HFFc6 (cell line): ENCODE measurements around the gene DDX60. TPM values are rescaled to one million over a fixed set of nuclear protein-coding genes. Genes with fewer than 3 reads are reported as not detected.
"Not testable (repeated sequence)": the region's sequence is repeated elsewhere in the genome, so short reads cannot be mapped to it uniquely, and the experiment has no call there.

ENCODE experiments used
- DNase-seq: peaks from one replicate; pipeline ENCODE4 v3.0.0-alpha.2; 2018
- H3K27ac Mint-ChIP-seq: 2 replicates; pipeline ENCODE4 v1.8.0; 2020; ENCODE audit warnings: mild to moderate bottlenecking, mixed read lengths
- H3K27me3 Mint-ChIP-seq: 2 replicates; pipeline ENCODE4 v1.8.0; 2021; ENCODE audit warnings: mild to moderate bottlenecking, moderate library complexity, mixed read lengths; ENCODE audit not compliant: insufficient read depth
- H3K36me3 Mint-ChIP-seq: 2 replicates; pipeline ENCODE4 v1.8.0; 2021; ENCODE audit warnings: low read depth, mixed read lengths
- H3K4me1 Mint-ChIP-seq: 2 replicates; pipeline ENCODE4 v1.8.0; 2020; ENCODE audit warnings: low read depth, mixed read lengths
- H3K4me3 Mint-ChIP-seq: 2 replicates; pipeline ENCODE4 v1.8.0; 2020; ENCODE audit warnings: mild to moderate bottlenecking, moderate library complexity, mixed read lengths
- H3K9me3 Mint-ChIP-seq: 2 replicates; pipeline ENCODE4 v1.8.0; 2020; ENCODE audit warnings: mild to moderate bottlenecking, mixed read lengths
- total RNA-seq, 6 experiments: library from RNA; stranded (reverse); fragmentation: NEBNext Ultra II Directional; extraction: Animal tissue kit (Norgen Biotek cat#: 25700); gene quantifications; 2 replicates in 1 of 6; 3 replicates in 5 of 6; pipeline ENCODE4 v1.2.3, GENCODE V29; 2021
- TF ChIP-seq, protein P1 (sequence below): fragments of 200-600 bp; sonication (generic); IDR thresholded peaks from 2 replicates; pipeline ENCODE4 v1.5.0; 2021; ENCODE audit warnings: antibody characterized with exemption, mild to moderate bottlenecking

The DDX60 gene
- total RNA-seq, 6 experiments from 2014 or later, result 3.4 to 8.2 (median 5.6) TPM

DNA sequence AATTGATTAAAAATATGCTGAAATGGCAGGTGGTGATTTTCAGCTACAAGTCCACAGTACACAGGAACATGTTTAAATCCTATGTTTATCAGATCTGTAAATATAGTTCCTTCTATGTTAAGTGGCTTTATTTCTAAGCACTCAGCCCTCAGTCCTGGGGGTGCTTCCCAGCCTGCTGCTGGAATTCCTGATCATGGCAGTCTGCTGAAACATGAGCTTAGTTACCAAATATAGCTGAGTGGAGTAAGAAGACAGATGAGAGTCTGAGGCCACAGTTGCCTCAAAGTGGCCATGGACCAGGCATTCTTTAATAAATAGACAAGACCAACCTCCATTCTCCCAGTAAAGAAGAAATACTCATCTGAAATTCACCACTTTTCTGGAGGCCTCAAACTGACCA is 17.1 kb upstream of the DDX60 start:
- H3K4me1 Mint-ChIP-seq, result no peaks in the 10 kb centered on the region
- H3K4me3 Mint-ChIP-seq, result no peak overlapping the region
- H3K36me3 Mint-ChIP-seq, result no peaks in the 10 kb centered on the region
- TF ChIP-seq, protein P1, sequence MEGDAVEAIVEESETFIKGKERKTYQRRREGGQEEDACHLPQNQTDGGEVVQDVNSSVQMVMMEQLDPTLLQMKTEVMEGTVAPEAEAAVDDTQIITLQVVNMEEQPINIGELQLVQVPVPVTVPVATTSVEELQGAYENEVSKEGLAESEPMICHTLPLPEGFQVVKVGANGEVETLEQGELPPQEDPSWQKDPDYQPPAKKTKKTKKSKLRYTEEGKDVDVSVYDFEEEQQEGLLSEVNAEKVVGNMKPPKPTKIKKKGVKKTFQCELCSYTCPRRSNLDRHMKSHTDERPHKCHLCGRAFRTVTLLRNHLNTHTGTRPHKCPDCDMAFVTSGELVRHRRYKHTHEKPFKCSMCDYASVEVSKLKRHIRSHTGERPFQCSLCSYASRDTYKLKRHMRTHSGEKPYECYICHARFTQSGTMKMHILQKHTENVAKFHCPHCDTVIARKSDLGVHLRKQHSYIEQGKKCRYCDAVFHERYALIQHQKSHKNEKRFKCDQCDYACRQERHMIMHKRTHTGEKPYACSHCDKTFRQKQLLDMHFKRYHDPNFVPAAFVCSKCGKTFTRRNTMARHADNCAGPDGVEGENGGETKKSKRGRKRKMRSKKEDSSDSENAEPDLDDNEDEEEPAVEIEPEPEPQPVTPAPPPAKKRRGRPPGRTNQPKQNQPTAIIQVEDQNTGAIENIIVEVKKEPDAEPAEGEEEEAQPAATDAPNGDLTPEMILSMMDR, result no peak
- DNase-seq, result no peak
- H3K9me3 Mint-ChIP-seq, result no peaks in the 10 kb centered on the region
- no peaks in the 10 kb centered on the region for H3K27me3 Mint-ChIP-seq
- H3K27ac Mint-ChIP-seq, result no peak overlapping the region

DNA sequence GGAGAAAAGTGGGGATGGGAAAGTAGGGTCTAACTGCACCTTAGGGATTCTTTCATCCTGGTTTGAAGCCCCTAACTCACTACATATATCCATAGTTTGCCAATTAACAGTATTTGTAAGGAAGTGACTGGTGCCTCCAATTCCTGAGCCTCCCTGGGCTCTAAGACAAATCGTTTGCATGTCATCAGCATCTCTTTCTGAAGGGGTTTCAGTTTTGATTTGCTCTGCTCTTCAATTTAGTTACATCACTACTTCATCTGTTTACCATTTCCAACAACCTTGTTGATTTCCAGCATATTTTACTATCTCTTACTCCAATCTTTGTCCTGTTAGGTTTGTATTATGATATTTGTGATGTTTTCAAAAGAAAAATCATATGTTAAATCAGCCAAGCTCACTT is 15.5 kb upstream of the DDX60 start:
- H3K4me1 Mint-ChIP-seq, result no peaks in the 10 kb centered on the region
- no peaks in the 10 kb centered on the region for H3K27me3 Mint-ChIP-seq
- TF ChIP-seq, protein P1, result no peak
- H3K27ac Mint-ChIP-seq, result no peak overlapping the region
- no peaks in the 10 kb centered on the region for H3K9me3 Mint-ChIP-seq
- DNase-seq, result no peak
- H3K4me3 Mint-ChIP-seq, result no peak overlapping the region
- no peaks in the 10 kb centered on the region for H3K36me3 Mint-ChIP-seq

DNA sequence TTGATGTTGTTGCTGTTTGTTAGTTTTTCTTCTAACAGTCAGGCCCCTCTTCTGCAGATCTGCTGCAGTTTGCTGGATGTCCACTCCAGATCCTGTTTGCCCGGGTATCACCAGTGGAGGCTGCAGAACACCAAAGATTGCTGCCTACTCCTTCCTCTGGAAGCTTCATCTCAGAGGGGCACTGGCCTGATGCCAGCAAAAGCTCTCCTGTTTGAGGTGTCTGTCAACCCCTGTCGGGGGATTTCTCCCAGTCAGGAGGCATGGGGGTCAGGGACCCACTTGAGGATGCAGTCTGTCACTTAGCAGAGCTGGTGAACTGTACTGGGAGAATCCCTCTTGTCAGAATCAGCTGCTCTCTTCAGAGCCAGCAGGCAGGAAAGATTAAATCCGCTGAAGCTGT is 12.0 kb upstream of the DDX60 start:
- not testable (repeated sequence) for H3K27me3 Mint-ChIP-seq, DNase-seq, H3K36me3 Mint-ChIP-seq, H3K27ac Mint-ChIP-seq, H3K4me3 Mint-ChIP-seq, H3K9me3 Mint-ChIP-seq, H3K4me1 Mint-ChIP-seq

DNA sequence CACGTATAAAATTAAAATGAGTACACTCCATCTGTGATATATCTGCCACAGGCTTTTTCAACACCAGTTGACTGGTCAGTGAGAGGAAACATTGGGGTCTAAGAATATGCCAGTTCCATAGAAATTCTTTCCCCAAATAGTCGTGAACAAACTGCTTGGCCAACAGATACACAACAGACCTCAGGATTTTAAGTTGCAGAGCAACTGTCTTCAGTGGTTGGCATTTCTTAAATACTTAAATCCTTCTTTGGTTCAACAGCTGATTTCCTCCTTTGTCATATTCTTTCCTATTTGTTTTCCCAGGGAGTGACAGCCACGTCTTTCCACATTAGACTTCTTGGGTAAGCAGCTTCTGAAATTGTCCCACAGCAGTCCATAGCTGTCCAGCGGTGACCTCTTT is 7.0 kb upstream of the DDX60 start:
- Mint-ChIP-seq H3K9me3 (no peaks in the 10 kb centered on the region), H3K36me3 (0 out of 2 replicates have a peak, but pooled peaks cover 7% of the 10 kb centered on the region), H3K27ac (no peak overlapping the region), H3K27me3 (no peaks in the 10 kb centered on the region), H3K4me3 (no peak overlapping the region), H3K4me1 (no peaks in the 10 kb centered on the region; the same call in 1 of the 2 replicates)
- no peak for DNase-seq
- TF ChIP-seq, protein P1, result no peak

DNA sequence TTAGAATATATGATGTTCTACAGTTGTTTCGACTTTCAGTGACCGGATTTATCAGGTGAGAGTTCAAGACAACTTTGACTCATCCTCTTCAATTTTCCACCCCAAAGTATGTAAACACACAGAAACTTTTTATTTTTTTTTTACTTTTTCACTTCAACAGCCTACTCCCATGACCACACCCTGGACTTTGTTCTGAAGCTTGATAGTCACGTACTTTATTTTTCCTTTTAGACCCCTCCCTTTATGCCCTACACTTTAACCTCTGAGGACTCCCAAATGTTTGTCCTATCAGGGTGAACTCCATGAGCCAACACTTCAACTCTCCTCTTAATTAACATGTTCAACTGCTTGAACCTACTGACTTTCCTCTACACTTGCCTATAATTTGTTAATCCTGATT is 2.5 kb upstream of the DDX60 start:
- H3K4me1 Mint-ChIP-seq, result peaks cover 13% of the 10 kb centered on the region
- no peaks in the 10 kb centered on the region for H3K9me3 Mint-ChIP-seq
- no peak overlapping the region for H3K4me3 Mint-ChIP-seq
- 0 out of 2 replicates have a peak, but pooled peaks cover 7% of the 10 kb centered on the region for H3K36me3 Mint-ChIP-seq
- H3K27me3 Mint-ChIP-seq, result no peaks in the 10 kb centered on the region; the same call in 1 of the 2 replicates
- DNase-seq, result no peak
- H3K27ac Mint-ChIP-seq, result no peak overlapping the region
- TF ChIP-seq, protein P1, result no peak

DNA sequence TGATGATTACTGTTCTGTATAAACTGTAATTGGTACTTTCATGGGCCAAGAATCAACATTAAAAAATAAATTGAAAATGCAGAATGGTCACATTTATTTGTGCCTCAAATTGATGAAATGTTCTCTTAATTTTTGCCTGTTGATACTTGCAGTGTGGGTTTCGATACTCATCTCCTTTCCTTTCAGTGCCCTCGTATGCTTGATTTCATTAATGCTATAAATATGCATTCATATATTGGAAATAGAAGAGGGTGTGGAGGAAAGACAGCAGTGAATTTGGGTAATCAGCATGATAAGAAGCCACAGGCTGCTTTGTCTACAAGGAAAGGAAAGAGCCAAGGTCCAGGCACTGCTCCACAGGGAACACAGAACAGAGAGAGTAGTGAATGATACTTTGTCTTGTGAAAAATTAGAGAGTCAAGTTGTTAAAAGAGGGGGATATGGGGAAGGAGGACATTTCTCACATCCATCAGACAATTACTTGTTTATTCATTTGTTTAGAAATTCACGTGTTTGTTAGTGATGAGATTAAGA is 1.0 kb upstream of the DDX60 start:
- Mint-ChIP-seq H3K4me1 (peaks cover 13% of the 10 kb centered on the region), H3K4me3 (peak overlapping the region; percentile 93), H3K36me3 (0 out of 2 replicates have a peak, but pooled peaks cover 7% of the 10 kb centered on the region), H3K27ac (peak overlapping the region; percentile 94), H3K9me3 (no peaks in the 10 kb centered on the region), H3K27me3 (no peaks in the 10 kb centered on the region; the same call in 1 of the 2 replicates)
- no peak for DNase-seq
- TF ChIP-seq, protein P1, result no peak
